ENCODE results near the gene TRIM47.
A peak's percentile ranks its signal among the peaks of the same experiment; 100 is the strongest.

TRIM47 gene

GRCh38 chr17:75910699-75911098 lies 32.3 kb upstream of the TRIM47 start:
- Histone ChIP-seq H3K27me3 (no peaks in the 10 kb centered on the region), H3K4me1 (ENCODE audit: control insufficient read depth in 1 of 2, insufficient read depth in 1 of 2, low read depth in 1 of 2, low read length in 1 of 2) (peaks cover 4 to 7% of the 10 kb centered on the region in 2 experiments), H3K9me3 (no peaks in the 10 kb centered on the region), H3K4me3 (ENCODE audit: low read depth in 1 of 2, low read length in 1 of 2) (no peak overlapping the region), H3K27ac (no peak overlapping the region), H3K36me3 (no peaks in the 10 kb centered on the region)
- TF ChIP-seq, protein P1, sequence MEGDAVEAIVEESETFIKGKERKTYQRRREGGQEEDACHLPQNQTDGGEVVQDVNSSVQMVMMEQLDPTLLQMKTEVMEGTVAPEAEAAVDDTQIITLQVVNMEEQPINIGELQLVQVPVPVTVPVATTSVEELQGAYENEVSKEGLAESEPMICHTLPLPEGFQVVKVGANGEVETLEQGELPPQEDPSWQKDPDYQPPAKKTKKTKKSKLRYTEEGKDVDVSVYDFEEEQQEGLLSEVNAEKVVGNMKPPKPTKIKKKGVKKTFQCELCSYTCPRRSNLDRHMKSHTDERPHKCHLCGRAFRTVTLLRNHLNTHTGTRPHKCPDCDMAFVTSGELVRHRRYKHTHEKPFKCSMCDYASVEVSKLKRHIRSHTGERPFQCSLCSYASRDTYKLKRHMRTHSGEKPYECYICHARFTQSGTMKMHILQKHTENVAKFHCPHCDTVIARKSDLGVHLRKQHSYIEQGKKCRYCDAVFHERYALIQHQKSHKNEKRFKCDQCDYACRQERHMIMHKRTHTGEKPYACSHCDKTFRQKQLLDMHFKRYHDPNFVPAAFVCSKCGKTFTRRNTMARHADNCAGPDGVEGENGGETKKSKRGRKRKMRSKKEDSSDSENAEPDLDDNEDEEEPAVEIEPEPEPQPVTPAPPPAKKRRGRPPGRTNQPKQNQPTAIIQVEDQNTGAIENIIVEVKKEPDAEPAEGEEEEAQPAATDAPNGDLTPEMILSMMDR (IDR thresholded peaks at IDR 0.05): no peak

DNA sequence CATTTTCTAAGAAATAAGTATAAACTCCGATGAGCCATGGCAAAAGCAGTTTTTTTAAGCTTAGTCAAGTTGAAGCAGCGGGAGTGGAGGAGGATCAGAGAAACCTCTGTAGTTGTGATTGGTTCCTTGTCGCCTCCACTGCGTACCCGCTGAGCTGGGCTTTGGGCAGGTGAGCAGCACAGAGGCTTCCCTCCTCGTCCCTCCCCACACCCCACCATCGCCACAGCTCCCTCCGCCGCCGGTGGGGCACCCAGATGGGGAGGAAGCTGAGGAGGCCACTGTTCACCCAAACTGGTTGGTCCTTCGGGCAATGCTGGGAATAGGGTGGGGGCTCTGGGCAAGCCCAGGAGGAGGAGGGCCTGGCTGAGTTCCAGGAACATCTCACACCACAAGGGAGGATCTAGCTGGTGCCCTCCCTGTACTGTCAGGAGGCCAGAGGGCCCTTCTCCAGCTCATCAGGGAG lies 31.5 kb upstream of the TRIM47 start:
- TF ChIP-seq, protein P1 (IDR thresholded peaks at IDR 0.05): no peak
- H3K9me3 ChIP-seq: no peaks in the 10 kb centered on the region
- H3K27me3 ChIP-seq: no peaks in the 10 kb centered on the region
- H3K27ac ChIP-seq: no peak overlapping the region
- no peak overlapping the region for H3K4me3 ChIP-seq (ENCODE audit: low read depth in 1 of 2, low read length in 1 of 2)
- H3K36me3 ChIP-seq: no peaks in the 10 kb centered on the region
- peaks cover 12 to 15% of the 10 kb centered on the region in 2 experiments for H3K4me1 ChIP-seq (ENCODE audit: control insufficient read depth in 1 of 2, insufficient read depth in 1 of 2, low read depth in 1 of 2, low read length in 1 of 2)

DNA sequence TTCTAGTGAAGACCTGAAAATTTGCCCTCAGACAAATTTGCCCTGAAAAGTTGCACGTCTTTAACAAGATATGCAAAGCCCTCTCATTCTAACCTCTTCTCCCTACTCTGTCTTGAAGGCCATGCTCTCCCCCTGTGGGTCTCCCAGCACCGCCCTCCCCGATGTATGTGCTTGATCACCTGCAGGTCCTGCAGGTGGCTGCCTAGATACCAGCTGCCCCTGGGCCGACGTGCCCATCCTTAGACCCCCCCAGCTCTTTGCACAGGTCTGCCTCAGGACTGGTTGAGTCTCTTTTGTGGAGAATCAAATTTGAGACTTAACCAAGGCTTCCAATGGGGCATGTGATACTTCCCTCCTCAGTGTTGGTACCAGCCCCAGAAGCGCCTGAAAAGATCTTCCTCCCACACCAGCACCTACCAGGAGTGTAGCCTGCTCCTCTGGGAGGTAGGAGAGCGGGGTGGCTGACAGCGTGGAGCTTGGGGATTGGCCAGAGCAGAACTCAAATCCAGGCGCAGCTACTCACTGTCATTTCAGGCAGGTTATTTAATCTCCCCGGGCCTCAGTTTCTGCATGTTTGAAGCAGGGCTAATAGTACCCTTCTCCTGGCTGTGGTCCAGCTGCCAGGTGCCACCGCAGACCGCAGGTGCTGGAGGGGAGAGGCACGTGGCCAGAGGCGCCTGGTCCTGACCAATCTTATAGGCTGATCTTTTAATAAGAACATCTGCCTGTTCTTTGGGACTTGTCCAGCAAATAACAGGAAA lies 30.9 kb upstream of the TRIM47 start:
- Histone ChIP-seq H3K9me3 (no peaks in the 10 kb centered on the region), H3K36me3 (no peaks in the 10 kb centered on the region), H3K4me1 (ENCODE audit: control insufficient read depth in 1 of 2, insufficient read depth in 1 of 2, low read depth in 1 of 2, low read length in 1 of 2) (peaks cover 15 to 20% of the 10 kb centered on the region in 2 experiments), H3K27me3 (no peaks in the 10 kb centered on the region), H3K27ac (no peak overlapping the region), H3K4me3 (ENCODE audit: low read depth in 1 of 2, low read length in 1 of 2) (no peak overlapping the region)
- TF ChIP-seq, protein P1 (IDR thresholded peaks at IDR 0.05): no peak

DNA sequence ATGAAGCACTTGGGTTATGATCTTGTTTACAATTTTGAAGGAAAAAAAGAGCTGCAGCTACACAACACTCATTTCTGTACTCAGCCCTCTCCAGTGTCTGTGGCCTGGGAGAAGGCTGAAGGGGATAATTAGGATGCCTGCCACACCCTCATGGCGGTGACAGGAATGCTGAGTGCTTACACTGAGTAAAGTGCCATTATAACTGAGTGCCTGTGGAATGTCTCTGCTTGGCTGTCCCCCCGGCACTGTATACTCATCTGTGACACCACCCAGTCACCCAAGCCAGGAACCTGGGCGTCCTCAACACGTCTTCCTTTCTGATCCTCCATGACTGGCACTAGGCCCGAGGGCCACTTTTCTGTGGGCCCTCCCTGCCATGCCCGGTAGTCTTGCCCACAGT lies 29.8 kb upstream of the TRIM47 start:
- Histone ChIP-seq H3K27ac (no peak overlapping the region), H3K4me3 (ENCODE audit: low read depth in 1 of 2, low read length in 1 of 2) (no peak overlapping the region), H3K27me3 (no peaks in the 10 kb centered on the region), H3K9me3 (no peaks in the 10 kb centered on the region), H3K36me3 (no peaks in the 10 kb centered on the region), H3K4me1 (ENCODE audit: control insufficient read depth in 1 of 2, insufficient read depth in 1 of 2, low read depth in 1 of 2, low read length in 1 of 2) (peaks cover 19 to 24% of the 10 kb centered on the region in 2 experiments)
- TF ChIP-seq, protein P1 (IDR thresholded peaks at IDR 0.05): no peak

DNA sequence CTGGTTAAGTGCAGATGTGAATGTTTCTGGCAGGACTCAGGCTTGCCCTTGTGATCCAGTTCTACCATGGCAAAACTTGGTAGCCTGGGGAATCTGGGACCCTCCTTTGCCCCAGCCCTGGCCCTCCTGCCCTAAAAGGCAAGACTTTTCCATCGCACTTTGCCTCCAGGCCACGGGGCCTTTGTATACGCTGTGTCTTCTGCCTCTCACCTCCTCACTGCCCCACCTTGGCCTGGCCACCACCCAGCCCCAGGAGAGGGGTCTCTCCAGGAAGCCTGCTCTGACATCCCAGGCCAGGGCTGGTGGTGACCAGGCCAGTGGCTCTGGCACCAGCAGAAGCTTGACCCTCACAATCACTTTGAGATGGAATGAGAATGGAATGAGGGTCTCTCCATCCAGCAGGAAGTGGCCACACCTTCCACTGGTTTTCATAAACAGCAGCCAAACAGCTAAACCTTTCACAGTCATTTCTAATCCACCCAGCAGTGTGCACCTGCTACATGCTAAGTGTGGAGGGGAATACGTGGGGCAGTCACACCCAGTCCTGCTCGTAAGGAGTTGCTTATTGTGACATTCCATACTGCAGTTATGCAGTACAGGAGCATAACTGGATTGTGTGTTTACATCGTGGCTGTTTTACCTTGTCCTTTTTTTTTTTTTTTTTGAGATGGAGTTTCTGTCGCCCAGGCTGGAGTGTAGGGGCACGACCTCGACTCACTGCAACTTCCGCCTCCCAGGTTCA lies 27.9 kb upstream of the TRIM47 start:
- Histone ChIP-seq H3K36me3 (peaks cover 6% of the 10 kb centered on the region), H3K27me3 (no peaks in the 10 kb centered on the region), H3K9me3 (no peaks in the 10 kb centered on the region), H3K4me3 (ENCODE audit: low read depth in 1 of 2, low read length in 1 of 2) (no peak overlapping the region), H3K4me1 (ENCODE audit: control insufficient read depth in 1 of 2, insufficient read depth in 1 of 2, low read depth in 1 of 2, low read length in 1 of 2) (peaks cover 19 to 24% of the 10 kb centered on the region in 2 experiments), H3K27ac (peak overlapping the region; percentile 47)
- TF ChIP-seq, protein P1 (IDR thresholded peaks at IDR 0.05): no peak

Measured in neutrophil (primary cell).